ENCODE measurements around the gene CLDN34.
A peak's percentile ranks its signal among the peaks of the same experiment; 100 is the strongest.

Gene CLDN34

GRCh38 chrX:9980401-9980800 lies 13.2 kb downstream of the CLDN34 start:
- DNase-seq (ENCODE audit: low read depth in 2 of 2) = no peak

- no peak for DNase-seq (ENCODE audit: low read depth in 2 of 2)
Observed at GRCh38 chrX:9980927-9981326, 13.8 kb downstream of the CLDN34 start.

- DNase-seq (ENCODE audit: low read depth in 2 of 2) = no peak
Observed at GRCh38 chrX:9983441-9983840, 16.3 kb downstream of the CLDN34 start.

- DNase-seq (ENCODE audit: low read depth in 2 of 2) = no peak
Observed at GRCh38 chrX:9983846-9984245, 16.7 kb downstream of the CLDN34 start.

GRCh38 chrX:9988762-9989161 lies 21.6 kb downstream of the CLDN34 start:
- no peak for DNase-seq (ENCODE audit: low read depth in 2 of 2)

- DNase-seq (ENCODE audit: low read depth in 2 of 2) = no peak
Observed at GRCh38 chrX:9992061-9992460, 24.9 kb downstream of the CLDN34 start.

- DNase-seq (ENCODE audit: low read depth in 2 of 2) = no peak
Observed at GRCh38 chrX:9992724-9993123, 25.6 kb downstream of the CLDN34 start.

GRCh38 chrX:9995855-9996339 lies 28.7 kb downstream of the CLDN34 start:
- peak; percentile 71 to 80 for DNase-seq (ENCODE audit: low read depth in 2 of 2)

- DNase-seq (ENCODE audit: low read depth in 2 of 2) = no peak
Observed at GRCh38 chrX:9997041-9997440, 29.9 kb downstream of the CLDN34 start.

GRCh38 chrX:9997524-9997923 lies 30.4 kb downstream of the CLDN34 start:
- peak in 1 of 2 donors; percentile 28 for DNase-seq (ENCODE audit: low read depth in 2 of 2)

- no peak for DNase-seq (ENCODE audit: low read depth in 2 of 2)
Observed at GRCh38 chrX:10001496-10001895, 34.3 kb downstream of the CLDN34 start.

- no peak for DNase-seq (ENCODE audit: low read depth in 2 of 2)
Observed at GRCh38 chrX:10004832-10005475, 37.8 kb downstream of the CLDN34 start.

- DNase-seq (ENCODE audit: low read depth in 2 of 2) = no peak
Observed at GRCh38 chrX:10006086-10006485, 38.9 kb downstream of the CLDN34 start.

GRCh38 chrX:10006770-10007169 lies 39.6 kb downstream of the CLDN34 start:
- DNase-seq (ENCODE audit: low read depth in 2 of 2) = no peak

- no peak for DNase-seq (ENCODE audit: low read depth in 2 of 2)
Observed at GRCh38 chrX:10007621-10008020, 40.5 kb downstream of the CLDN34 start.

GRCh38 chrX:10008483-10009056 lies 41.4 kb downstream of the CLDN34 start:
- DNase-seq (ENCODE audit: low read depth in 2 of 2) = no peak

GRCh38 chrX:10009741-10010140 lies 42.6 kb downstream of the CLDN34 start:
- no peak for DNase-seq (ENCODE audit: low read depth in 2 of 2)

GRCh38 chrX:10010686-10011085 lies 43.5 kb downstream of the CLDN34 start:
- DNase-seq (ENCODE audit: low read depth in 2 of 2) = no peak

GRCh38 chrX:10011261-10011931 lies 44.2 kb downstream of the CLDN34 start:
- DNase-seq (ENCODE audit: low read depth in 2 of 2) = no peak

- DNase-seq (ENCODE audit: low read depth in 2 of 2) = no peak
Observed at GRCh38 chrX:10011991-10012390, 44.8 kb downstream of the CLDN34 start.

GRCh38 chrX:10014462-10015354 lies 47.5 kb downstream of the CLDN34 start:
- DNase-seq (ENCODE audit: low read depth in 2 of 2) = peak; percentile 65 to 66

GRCh38 chrX:10015355-10015722 lies 48.2 kb downstream of the CLDN34 start:
- no peak for DNase-seq (ENCODE audit: low read depth in 2 of 2)
